ENCODE results near the gene RBM24.
A peak's percentile ranks its signal among the peaks of the same experiment; 100 is the strongest.

Gene RBM24

DNA sequence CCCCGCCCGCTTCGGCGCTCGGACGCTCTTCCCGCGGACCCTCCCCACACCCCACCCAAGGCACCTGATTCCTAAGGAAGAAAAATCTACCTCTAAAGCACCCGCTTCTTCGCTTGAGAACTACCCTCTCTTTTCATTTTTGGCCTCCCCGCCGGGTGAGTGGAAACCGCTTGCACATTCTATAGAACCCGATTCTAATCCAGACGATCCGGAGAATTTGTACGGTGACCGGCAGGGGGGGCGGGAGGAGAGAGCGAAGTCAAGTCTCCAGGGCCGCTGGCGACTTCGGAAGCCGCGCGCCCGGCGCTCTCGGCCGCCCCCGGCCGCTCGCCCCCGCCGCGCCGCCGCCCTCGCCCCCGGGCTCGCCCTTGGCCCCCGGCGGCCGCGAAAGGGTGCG is at the start of gene RBM24:
Gene RBM24 (plus strand): TSS at position 262 of the 397 bp plus-strand sequence. CDS start 221 bp downstream, outside the sequence.
- peak in 1 of 2 donors; percentile 25 for DNase-seq (ENCODE audit: low read depth in 2 of 2)

GRCh38 chr6:17233531-17233930 is 47.6 kb upstream of the RBM24 start:
- DNase-seq (ENCODE audit: low read depth in 2 of 2), result no peak

DNA sequence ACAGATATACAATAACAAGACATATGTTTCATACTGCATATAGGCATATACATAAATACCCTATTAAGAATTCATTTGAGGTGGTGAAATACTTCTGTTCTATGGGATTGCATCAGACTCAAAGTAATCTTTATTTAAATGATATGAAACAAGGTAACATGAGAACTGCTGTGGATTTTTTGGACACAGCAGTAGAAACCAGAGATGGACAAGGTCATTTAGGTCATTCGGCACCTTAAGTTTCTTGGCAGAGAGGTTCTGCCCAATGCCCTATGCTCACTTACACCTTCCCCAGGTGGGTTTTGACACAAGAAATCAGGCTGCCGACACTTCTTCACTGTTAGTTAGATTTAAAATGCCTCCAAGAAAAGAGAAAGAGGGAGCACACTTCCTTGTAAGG is 43.9 kb upstream of the RBM24 start:
- no peak for DNase-seq (ENCODE audit: low read depth in 2 of 2)

DNA sequence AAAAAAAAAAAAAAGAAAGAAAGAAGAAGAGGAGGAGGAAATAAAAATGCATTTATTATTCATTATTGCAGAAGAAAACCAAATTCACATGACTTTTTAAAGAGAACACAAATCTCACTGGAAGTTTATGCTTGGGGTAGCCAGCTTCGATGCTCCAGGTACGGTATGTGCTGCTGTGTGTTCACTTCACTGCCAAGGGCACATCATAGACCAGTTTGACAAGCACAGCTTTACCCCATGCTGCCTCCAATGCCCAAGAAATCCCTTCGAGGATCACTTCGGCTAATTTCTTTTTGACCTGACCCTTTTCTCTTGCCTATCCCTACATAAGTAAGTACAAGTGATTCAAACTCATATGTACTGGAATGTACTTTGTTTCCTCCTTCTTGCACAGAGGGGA is 41.9 kb upstream of the RBM24 start:
- no peak for DNase-seq (ENCODE audit: low read depth in 2 of 2)

- DNase-seq (ENCODE audit: low read depth in 2 of 2), result no peak
Measured at GRCh38 chr6:17240803-17241500, 40.2 kb upstream of the RBM24 start.

DNA sequence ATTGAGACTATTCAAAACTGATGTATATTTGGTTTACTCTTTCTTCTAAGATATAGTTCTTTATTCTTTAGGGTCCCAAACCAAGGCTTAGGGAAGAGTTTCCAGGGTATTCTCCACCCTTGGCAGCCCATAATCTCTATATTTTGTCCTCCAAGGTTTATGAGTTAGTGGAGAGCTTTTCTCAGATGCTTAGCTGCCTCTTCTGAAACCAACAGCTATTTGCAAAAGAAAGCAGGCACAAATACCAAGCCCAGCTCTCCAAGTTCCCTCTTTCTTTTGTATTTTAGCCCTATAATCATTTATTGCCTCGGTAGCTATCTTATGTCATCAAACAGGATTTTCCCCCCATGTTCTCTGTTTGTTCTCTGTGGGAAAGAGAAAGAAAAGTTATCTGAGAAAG is 39.1 kb upstream of the RBM24 start:
- no peak for DNase-seq (ENCODE audit: low read depth in 2 of 2)

- no peak for DNase-seq (ENCODE audit: low read depth in 2 of 2)
Measured at GRCh38 chr6:17250237-17250636, 30.9 kb upstream of the RBM24 start.

- no peak for DNase-seq (ENCODE audit: low read depth in 2 of 2)
Measured at GRCh38 chr6:17251953-17252352, 29.2 kb upstream of the RBM24 start.

DNA sequence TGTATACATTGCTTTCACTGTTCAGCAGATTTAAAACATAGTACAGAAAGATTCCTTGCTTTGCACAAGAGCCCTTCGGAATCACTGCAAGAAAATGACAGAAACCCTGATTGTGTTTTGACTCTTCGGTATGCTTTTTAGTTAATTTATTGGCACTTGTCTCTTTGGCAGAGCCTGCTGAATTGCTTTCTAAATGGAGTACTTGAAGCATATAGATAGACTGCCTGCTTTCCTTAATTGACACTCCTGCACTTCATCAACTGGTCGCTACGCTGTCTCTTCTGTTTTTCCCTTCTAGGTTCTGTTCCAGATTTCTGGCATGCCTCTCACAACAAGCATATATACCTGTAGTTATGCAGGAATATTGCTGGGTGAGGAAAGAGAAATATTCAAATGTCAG is 22.4 kb upstream of the RBM24 start:
- no peak for DNase-seq (ENCODE audit: low read depth in 2 of 2)

DNA sequence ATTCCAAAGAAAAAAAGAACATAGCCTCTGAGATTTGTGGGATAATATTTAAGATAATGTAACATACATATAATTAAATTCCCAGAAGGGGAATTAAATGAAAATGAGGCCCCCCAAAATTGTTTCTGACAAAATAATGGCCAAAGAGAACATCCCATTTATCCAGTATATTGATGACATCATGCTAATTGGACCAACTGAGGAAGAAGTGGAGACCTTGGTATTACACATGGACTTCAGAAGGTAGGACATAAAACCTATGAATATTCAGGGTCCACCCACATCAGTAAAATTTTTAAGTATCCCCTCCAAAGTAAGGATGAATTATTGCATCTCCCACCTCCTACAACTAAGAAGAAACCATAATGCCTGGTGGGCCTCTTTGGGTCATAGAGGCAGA is 15.6 kb upstream of the RBM24 start:
- DNase-seq (ENCODE audit: low read depth in 2 of 2), result no peak

- no peak for DNase-seq (ENCODE audit: low read depth in 2 of 2)
Measured at GRCh38 chr6:17267566-17267965, 13.6 kb upstream of the RBM24 start.

GRCh38 chr6:17268114-17268513 is 13.0 kb upstream of the RBM24 start:
- no peak for DNase-seq (ENCODE audit: low read depth in 2 of 2)

GRCh38 chr6:17269840-17270239 is 11.3 kb upstream of the RBM24 start:
- no peak for DNase-seq (ENCODE audit: low read depth in 2 of 2)

GRCh38 chr6:17271628-17272027 is 9.5 kb upstream of the RBM24 start:
- no peak for DNase-seq (ENCODE audit: low read depth in 2 of 2)

- no peak for DNase-seq (ENCODE audit: low read depth in 2 of 2)
Measured at GRCh38 chr6:17276766-17277165, 4.4 kb upstream of the RBM24 start.

DNA sequence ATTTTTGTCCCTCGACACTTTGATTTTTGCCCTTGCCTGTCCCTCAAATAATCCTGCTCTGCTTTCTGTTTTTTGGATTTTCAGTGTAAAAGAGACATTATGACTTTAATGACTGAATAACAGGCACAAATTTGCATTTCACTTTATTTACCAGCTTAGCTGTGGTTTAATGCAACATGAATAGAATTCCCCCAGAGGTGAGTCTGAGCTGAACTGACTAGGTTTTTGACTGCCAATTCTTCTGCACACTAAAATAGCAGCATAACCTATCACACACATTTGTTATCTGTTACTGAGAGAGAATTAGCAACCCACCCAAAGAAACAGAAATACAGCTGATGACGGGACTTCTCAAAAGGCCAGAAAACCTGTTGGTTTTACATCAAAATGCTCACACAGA is 3.9 kb upstream of the RBM24 start:
- no peak for DNase-seq (ENCODE audit: low read depth in 2 of 2)

- DNase-seq (ENCODE audit: low read depth in 2 of 2), result no peak
Measured at GRCh38 chr6:17278289-17279063, 2.7 kb upstream of the RBM24 start.

- no peak for DNase-seq (ENCODE audit: low read depth in 2 of 2)
Measured at GRCh38 chr6:17280138-17280537, 1.0 kb upstream of the RBM24 start.

GRCh38 chr6:17280552-17281090 is 540 bp upstream of the RBM24 start:
- no peak for DNase-seq (ENCODE audit: low read depth in 2 of 2)

- DNase-seq (ENCODE audit: low read depth in 2 of 2), result no peak
Measured at GRCh38 chr6:17281497-17282481, 628 bp downstream of the RBM24 start.

- DNase-seq (ENCODE audit: low read depth in 2 of 2), result no peak
Measured at GRCh38 chr6:17283074-17283473, 1.9 kb downstream of the RBM24 start.

DNA sequence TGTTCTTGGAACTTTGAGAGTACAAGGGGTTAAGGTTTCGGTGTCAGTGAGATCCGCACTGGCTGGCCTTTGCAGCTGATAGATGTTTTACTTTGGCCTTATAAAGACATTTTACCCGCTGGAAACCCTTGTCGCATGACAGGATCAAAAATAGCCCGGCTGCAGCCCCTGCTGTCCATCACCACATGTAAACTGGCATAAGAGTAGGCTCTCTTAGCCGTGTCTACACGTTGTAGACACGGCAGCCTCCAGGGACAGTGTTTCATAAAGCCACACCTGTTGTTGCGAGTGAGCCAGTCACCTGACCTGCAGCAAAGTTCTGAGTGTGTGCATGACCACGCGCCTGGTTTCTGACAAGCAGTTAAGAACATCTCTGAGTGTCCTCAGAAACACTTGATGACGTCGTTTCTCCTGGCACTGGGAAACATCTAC is 8.5 kb downstream of the RBM24 start:
- no peak for DNase-seq (ENCODE audit: low read depth in 2 of 2)
